Panc1 (cell line): ENCODE results near the gene PCLO.

ENCODE experiments used
- CTCF ChIP-seq: fragments of 450-650 bp; IDR thresholded peaks from 2 replicates; pipeline ENCODE4 v1.5.1; 2017; ENCODE audit warnings: mild to moderate bottlenecking
- POLR2AphosphoS5 ChIP-seq: IDR thresholded peaks from 2 replicates; pipeline ENCODE4 v1.6.1; 2012; ENCODE audit warnings: mild to moderate bottlenecking, low read depth, low read length, moderate library complexity
- SIN3A ChIP-seq: IDR thresholded peaks from 2 replicates; pipeline ENCODE4 v1.6.1; 2012; ENCODE audit warnings: low read depth, mild to moderate bottlenecking, low read length, moderate library complexity, borderline replicate concordance; ENCODE audit not compliant: insufficient read depth
- TCF7L2 ChIP-seq: IDR thresholded peaks from 2 replicates; pipeline ENCODE4 v1.6.1; 2011; ENCODE audit warnings: mild to moderate bottlenecking, low read depth, low read length, inconsistent platforms

DNA sequence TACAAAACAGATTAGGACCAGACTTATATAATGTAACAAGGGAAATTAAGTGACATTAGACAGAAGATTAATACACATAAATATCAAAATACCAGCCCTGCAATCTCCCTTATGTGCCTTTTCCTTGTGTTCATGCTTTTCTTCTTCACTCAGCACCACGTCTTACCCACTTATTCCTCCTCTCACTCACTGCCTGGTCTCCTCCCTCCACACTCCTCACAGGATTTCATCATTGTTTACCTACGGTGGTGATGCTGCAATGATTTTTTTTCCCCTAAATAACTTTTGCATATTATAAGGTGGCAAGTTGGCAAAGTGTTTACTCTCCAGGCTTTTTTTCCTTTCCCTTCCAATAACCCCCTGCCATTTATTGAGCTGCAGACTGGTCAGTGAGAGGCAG, 203.2 kb downstream of the PCLO start:
- TF ChIP-seq CTCF (no peak), TCF7L2 (no peak), POLR2AphosphoS5 (no peak), SIN3A (no peak)
